ENCODE data around the gene STAG1.
"Not testable (repeated sequence)": the region's sequence is repeated elsewhere in the genome, so short reads cannot be mapped to it uniquely, and the experiment has no call there.

The STAG1 gene

GRCh38 chr3:136749091-136749490 lies 3.1 kb downstream of the STAG1 start:
- in situ Hi-C loops (cut with MboI; ENCODE audit: low sequenced_read_pairs) = no loop called here

GRCh38 chr3:136745916-136746315 lies 6.3 kb downstream of the STAG1 start:
- in situ Hi-C loops (cut with MboI; ENCODE audit: low sequenced_read_pairs) = no loop called here

GRCh38 chr3:136741063-136741462 lies 11.1 kb downstream of the STAG1 start:
- in situ Hi-C loops (cut with MboI; ENCODE audit: low sequenced_read_pairs) = no loop called here

GRCh38 chr3:136740351-136740958 lies 11.7 kb downstream of the STAG1 start:
- in situ Hi-C loops (cut with MboI; ENCODE audit: low sequenced_read_pairs) = no loop called here

- in situ Hi-C loops (cut with MboI; ENCODE audit: low sequenced_read_pairs) = not testable (repeated sequence)
Measured at GRCh38 chr3:136736950-136737349, 15.2 kb downstream of the STAG1 start.

GRCh38 chr3:136735103-136735502 lies 17.1 kb downstream of the STAG1 start:
- in situ Hi-C loops (cut with MboI; ENCODE audit: low sequenced_read_pairs) = no loop called here

GRCh38 chr3:136734382-136735070 lies 17.7 kb downstream of the STAG1 start:
- in situ Hi-C loops (cut with MboI; ENCODE audit: low sequenced_read_pairs) = no loop called here

DNA sequence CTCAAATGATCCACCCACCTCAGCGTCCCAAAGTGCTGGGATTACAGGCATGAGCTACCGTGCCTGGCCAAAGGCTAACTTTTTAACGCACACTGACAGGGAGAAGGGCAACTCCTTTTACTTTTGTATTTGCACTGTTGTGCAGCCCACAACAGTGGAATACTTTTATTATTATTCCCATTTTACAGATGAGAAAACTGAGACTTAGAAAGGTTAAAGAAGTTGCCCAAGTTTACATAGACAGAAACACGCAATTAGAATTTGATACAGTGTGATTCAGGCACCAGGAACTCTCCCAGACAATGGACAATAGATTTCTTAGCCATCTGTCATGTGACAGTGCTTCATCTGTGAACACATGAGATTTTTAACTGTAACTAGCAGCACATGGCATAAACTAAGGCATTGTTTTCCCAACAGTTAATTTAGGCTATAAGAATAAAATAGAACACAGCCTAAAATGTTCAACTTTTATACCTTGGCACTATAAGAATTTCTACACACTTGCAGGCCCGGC lies 18.8 kb downstream of the STAG1 start:
- in situ Hi-C loops (cut with MboI; ENCODE audit: low sequenced_read_pairs) = no loop called here

- in situ Hi-C loops (cut with MboI; ENCODE audit: low sequenced_read_pairs) = no loop called here
Measured at GRCh38 chr3:136731274-136731884, 20.8 kb downstream of the STAG1 start.

DNA sequence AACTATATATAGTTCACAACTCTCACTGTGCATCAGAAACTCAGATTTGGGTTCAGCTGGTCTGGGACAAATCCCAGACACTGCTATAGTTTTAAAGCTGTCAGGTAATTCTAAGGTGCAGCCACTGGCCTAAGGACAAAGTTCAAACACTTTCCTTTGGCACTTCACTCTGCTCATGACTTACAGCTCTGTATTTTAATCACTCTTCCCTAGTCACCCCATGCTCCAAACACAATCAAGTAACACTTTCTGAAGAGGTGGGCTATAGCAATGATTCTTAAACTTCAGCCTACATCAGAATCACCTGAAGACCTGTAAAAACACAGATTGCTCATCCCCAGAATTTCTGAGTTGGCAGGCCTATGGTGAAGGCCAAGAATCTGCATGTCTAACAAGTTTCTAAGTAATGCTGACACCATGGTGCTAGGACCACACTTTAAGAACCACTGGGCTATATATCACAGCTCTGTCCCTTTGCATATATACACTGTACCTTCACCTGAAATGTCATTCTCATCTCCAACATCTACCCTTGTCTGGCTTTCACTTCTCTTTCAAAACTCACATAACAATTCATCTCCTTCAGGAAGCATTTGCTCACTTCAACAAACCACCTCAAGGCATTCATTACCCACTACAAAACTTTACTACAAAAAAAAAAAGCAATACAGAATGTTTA lies 21.4 kb downstream of the STAG1 start:
- in situ Hi-C loops (cut with MboI; ENCODE audit: low sequenced_read_pairs) = no loop called here

- in situ Hi-C loops (cut with MboI; ENCODE audit: low sequenced_read_pairs) = no loop called here
Measured at GRCh38 chr3:136728918-136729317, 23.3 kb downstream of the STAG1 start.

- in situ Hi-C loops (cut with MboI; ENCODE audit: low sequenced_read_pairs) = no loop called here
Measured at GRCh38 chr3:136728473-136728872, 23.7 kb downstream of the STAG1 start.

DNA sequence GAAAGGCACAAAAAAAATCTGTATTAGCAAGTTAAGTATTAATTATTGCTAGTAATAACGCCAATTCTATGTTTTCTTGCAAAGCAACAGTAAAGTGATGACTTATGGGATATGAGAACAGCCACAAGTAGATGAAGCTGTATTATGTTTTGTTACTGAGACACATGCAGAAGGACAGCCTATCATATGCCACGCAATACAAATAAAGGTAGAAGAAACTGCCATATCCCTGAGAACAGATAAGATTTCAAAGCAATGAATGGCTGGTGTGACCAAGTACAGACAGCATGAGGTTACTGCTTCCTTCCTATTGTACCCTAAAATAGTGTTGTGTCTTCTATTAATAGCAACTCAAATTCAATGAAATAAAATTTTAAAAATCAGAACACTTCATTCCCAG lies 26.7 kb downstream of the STAG1 start:
- in situ Hi-C loops (cut with MboI; ENCODE audit: low sequenced_read_pairs) = no loop called here

DNA sequence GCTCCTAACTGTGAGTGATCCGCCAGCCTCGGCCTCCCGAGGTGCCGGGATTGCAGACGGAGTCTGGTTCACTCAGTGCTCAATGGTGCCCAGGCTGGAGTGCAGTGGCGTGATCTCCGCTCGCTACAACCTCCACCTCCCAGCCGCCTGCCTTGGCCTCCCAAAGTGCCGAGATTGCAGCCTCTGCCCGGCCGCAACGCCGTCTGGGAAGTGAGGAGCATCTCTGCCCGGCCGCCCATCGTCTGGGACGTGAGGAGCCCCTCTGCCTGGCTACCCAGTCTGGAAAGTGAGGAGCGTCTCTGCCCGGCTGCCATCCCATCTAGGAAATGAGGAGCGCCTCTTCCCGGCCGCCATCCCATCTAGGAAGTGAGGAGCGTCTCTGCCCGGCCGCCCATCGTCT lies 29.3 kb downstream of the STAG1 start:
- in situ Hi-C loops (cut with MboI; ENCODE audit: low sequenced_read_pairs) = not testable (repeated sequence)

- in situ Hi-C loops (cut with MboI; ENCODE audit: low sequenced_read_pairs) = not testable (repeated sequence)
Measured at GRCh38 chr3:136722399-136722798, 29.8 kb downstream of the STAG1 start.

DNA sequence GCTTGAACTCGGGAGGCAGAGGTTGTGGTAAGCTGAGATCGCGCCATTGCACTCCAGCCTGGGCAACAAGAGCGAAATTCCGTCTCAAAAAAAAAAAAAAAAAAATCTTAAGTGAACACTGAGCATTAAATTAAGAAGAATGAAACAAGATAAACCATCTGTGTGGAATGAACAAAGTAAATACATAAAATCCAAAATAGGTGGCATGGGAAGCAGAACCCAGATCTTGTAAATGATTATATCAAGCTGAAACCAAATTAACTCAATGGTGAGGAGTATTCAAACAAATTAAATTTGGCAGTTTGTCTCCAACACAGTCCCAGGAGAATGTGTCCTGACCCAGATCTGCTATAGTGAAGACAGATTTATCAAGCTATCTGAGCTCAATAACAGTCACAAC lies 32.1 kb downstream of the STAG1 start:
- in situ Hi-C loops (cut with MboI; ENCODE audit: low sequenced_read_pairs) = no loop called here

DNA sequence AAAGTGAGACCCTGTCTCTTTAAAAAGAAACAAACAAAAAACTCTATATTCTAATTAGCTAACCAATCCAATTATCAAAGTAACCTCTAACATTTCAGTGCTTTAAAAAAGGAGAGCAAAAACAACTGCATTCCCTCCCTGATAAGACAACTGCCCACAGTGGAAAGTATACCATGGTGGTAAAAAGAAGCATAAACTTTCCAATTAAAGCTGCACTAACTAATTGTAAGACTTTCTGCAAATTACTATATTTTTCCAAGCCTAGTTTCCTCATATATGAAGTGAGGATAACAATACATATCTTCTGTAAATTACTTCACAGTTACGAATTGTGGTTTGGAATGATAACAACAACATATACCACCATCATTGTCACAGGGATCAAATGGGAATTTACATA lies 35.5 kb downstream of the STAG1 start:
- in situ Hi-C loops (cut with MboI; ENCODE audit: low sequenced_read_pairs) = no loop called here

DNA sequence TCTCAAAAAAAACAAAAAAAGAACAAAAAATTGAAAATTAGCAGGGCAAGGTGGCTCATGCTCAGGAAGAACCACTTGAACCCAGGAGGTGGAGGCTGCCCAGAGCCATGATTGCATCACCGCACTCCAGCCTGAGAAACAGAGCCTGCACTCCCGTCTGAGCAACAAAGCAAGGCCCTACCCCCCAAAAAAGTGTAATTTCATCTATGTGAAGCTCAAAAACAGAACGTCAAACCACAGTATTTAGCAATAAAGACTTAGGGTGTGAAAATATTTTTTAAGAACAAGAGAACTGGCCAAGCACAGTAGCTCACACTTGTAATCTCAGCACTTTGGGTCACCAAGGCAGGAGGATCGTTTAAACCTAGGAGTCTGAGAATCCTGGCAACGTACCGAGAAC lies 38.2 kb downstream of the STAG1 start:
- in situ Hi-C loops (cut with MboI; ENCODE audit: low sequenced_read_pairs) = no loop called here

DNA sequence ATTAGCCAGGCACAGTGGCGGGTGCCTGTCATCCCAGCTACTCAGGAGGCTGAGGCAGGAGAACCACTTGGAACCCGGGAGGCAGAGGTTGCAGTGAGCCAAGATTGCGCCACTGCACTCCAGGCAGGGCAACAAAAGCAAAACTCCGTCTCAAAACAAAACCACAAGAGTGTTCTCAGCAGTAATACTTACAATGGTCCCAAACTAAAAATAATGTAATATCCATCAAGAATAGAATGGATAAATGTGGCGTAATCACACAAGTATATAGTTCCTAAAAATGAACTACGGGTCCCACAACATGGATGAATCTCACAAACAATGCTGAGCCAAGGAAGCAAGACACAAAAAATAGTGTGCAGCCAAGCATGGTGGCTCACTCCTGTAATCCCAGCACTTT lies 39.2 kb downstream of the STAG1 start:
- in situ Hi-C loops (cut with MboI; ENCODE audit: low sequenced_read_pairs) = no loop called here

DNA sequence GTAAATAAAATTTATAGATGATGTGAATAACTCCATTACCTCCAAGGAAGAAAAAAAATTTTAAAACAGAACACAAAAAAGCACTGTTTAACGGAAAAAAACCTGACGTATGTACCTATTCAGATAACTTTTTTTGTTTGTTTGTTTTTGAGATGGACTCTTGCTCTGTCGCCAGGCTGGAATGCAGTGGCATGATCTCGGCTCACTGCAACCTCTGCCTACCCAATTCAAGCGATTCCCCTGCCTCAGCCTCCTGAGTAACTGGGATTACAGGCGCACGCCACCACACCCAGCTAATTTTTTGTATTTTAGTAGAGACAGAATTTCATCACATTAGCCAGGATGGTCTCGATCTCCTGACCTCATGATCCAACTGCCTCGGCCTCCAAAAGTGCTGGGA lies 40.3 kb downstream of the STAG1 start:
- in situ Hi-C loops (cut with MboI; ENCODE audit: low sequenced_read_pairs) = not testable (repeated sequence)

- in situ Hi-C loops (cut with MboI; ENCODE audit: low sequenced_read_pairs) = no loop called here
Measured at GRCh38 chr3:136711277-136711676, 40.9 kb downstream of the STAG1 start.

GRCh38 chr3:136709775-136710174 lies 42.4 kb downstream of the STAG1 start:
- in situ Hi-C loops (cut with MboI; ENCODE audit: low sequenced_read_pairs) = not testable (repeated sequence)
